Measurements from ENCODE around the gene CDPF1.
A peak's percentile ranks its signal among the peaks of the same experiment; 100 is the strongest.

Gene CDPF1, protein sequence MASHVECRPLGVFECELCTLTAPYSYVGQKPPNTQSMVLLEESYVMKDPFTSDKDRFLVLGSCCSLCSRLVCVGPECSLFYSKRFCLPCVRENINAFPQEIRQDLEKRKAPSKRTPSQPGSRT

GRCh38 chr22:46250035-46250782 is at the start of gene CDPF1:
Gene CDPF1 (minus strand): TSS chr22:46250293. CDS start chr22:46248284, 2,009 bp downstream.
- Mint-ChIP-seq H3K36me3 (ENCODE audit: low read depth) (peaks cover 27% of the 10 kb centered on the region), H3K9me3 (no peaks in the 10 kb centered on the region), H3K27ac (peak within 1 kb of the TSS; percentile 91), H3K27me3 (no peaks in the 10 kb centered on the region), H3K4me1 (ENCODE audit: low read depth) (peaks cover 28% of the 10 kb centered on the region), H3K4me3 (peak within 1 kb of the TSS; percentile 90)
- intact Hi-C loops (cut with micrococcal nuclease): loop anchor here (5.0 kb wide), 1 partner anchor 42 kb away; no protein-coding TSS in a partner anchor

- peaks cover 28% of the 10 kb centered on the region for H3K4me1 Mint-ChIP-seq (ENCODE audit: low read depth)
- peaks cover 4% of the 10 kb centered on the region for H3K36me3 Mint-ChIP-seq (ENCODE audit: low read depth)
- no peak overlapping the region for H3K4me3 Mint-ChIP-seq
These were observed 49.0 kb upstream of the CDPF1 start for GRCh38 chr22:46299101-46299500.

DNA sequence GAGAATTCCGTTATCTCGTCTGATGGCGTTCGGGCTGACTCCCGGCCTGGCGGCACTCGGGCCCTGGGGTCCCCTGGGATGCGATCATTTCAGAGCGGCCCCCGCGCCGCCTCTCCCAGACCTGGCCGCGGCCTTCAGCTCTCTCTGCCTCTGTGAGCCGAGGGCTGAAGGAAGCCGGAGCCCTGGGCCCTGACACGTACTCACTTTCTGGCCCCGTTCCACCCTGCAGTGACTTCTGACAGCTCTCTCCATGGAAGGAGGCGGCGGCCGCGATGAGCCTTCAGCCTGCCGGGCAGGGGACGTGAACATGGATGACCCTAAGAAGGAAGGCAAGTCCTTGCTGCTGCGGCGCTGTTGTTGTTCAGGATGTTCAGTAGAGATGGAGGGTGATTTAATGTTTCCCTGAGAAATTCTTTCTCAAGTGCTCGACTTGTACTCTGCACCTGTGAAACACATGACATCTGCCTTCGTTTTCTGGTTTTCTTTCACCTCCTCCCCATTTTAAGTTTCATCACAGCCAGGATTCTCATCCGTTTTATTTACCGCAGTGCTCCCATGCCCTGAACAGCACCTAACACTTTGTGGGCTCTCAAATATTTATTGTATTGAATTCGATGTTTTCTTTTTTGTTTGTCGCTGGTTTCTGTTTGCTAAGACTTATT is 47.2 kb upstream of the CDPF1 start:
- no peaks in the 10 kb centered on the region for H3K27me3 Mint-ChIP-seq
- peaks cover 16% of the 10 kb centered on the region for H3K36me3 Mint-ChIP-seq (ENCODE audit: low read depth)
- peak overlapping the region; percentile 87 for H3K4me3 Mint-ChIP-seq
- intact Hi-C loops (cut with micrococcal nuclease): loop anchor here (10.0 kb wide), 1 partner anchor 292 kb away; no protein-coding TSS in a partner anchor
- no peaks in the 10 kb centered on the region for H3K9me3 Mint-ChIP-seq
- H3K27ac Mint-ChIP-seq: no peak overlapping the region
- H3K4me1 Mint-ChIP-seq (ENCODE audit: low read depth): peaks cover 46% of the 10 kb centered on the region

More at GRCh38 chr22:46299101-46299500, 49.0 kb upstream of the CDPF1 start:
- intact Hi-C loops (cut with micrococcal nuclease): loop anchor here (10.0 kb wide), 1 partner anchor 294 kb away; no protein-coding TSS in a partner anchor
- Mint-ChIP-seq H3K27ac (no peak overlapping the region), H3K9me3 (no peaks in the 10 kb centered on the region), H3K27me3 (no peaks in the 10 kb centered on the region)

DNA sequence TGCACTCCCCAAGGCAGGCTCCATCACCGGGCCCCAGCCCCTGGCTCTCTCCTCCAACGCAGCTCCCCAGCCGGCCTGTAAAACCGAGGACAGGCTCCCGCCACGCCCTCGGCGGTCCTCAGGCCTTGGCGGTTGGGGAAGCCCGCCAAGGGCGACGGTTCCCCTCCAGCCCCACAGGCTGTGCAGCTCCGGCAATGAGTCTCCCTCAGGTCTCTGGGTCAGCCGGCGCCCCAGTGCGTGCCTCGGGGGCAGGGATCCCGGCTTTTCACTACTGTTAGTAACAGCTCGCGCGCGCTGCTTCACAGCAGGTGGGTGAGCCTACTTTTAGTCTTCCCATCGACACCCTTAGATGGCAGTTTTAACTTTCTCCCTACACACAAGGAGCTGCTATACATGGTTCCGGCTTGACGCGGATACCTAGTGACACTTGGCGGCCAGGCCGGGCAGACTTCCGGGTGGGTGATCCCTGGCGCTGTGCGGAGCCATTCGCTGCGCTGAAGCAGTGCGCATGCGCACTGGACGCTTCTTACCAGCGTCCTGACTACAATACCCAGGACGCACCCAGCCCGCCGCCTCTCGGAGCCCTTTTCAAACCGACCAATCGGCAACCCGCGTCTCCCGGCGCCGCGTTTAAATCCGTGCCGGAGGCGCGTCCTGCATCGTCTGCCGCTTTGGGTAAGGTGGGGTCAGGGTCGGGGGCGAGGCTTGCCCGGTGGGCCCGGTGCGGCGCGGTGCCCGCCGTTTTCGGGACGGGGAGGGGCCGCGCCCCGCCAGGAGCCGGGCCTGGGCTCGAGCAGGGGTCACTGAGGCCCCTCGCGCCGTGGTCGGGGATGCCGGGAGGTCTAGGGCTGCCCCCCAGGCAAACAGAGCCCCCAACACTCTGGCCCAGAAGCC is 46.4 kb upstream of the CDPF1 start, which contains the start of gene GTSE1:
Gene GTSE1, plus strand, starts transcription at position 614 of the 894 bp plus-strand sequence. CDS start 531 bp downstream, outside the sequence.
- intact Hi-C loops (cut with micrococcal nuclease): loop anchor here (1.0 to 10.0 kb wide), 2 partner anchors 39 to 292 kb away; partner anchors contain the start of gene TRMU
- peak within 1 kb of the TSS; percentile 97 for H3K27ac Mint-ChIP-seq
- H3K27me3 Mint-ChIP-seq: no peaks in the 10 kb centered on the region

DNA sequence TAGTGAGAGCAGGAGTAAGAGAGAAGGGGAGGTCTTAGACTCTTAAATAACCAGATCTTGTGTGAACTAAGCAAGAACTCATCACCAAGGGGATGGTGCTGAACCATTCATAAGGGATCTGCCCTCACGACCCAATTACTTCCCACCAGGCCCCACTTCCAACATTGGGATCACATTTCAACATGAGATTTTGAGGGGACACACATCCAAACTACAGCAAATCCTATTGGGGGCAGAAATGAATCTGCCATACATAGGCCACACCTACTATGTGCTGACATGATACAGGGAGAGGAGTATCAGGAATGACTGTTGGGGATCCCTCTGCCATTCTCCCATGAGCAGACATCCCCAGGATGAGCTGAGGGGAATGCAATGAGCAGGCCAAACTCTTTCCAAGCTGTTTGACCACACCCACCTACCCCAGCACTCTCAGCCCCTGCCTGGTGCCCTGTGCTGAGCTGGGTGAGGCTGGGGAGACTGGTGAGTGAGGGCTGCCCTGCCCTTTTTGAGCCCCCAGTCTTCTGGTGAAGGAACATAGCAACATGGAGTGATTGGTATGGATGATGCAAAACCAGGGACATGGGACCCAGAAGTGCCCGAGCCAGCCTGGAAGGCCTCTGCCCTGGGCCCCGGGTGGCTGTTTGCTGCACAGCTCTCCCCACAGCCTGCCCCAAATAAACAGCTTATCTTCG is 45.3 kb upstream of the CDPF1 start:
- Mint-ChIP-seq H3K9me3 (no peaks in the 10 kb centered on the region), H3K27ac (peak overlapping the region; percentile 97), H3K36me3 (ENCODE audit: low read depth) (peaks cover 34% of the 10 kb centered on the region), H3K27me3 (no peaks in the 10 kb centered on the region), H3K4me3 (peak overlapping the region; percentile 87), H3K4me1 (ENCODE audit: low read depth) (peaks cover 48% of the 10 kb centered on the region)
- intact Hi-C loops (cut with micrococcal nuclease): loop anchor here (10.0 kb wide), 1 partner anchor 291 kb away; no protein-coding TSS in a partner anchor

More for the DNA sequence above, 46.4 kb upstream of the CDPF1 start, which contains the start of gene GTSE1:
- Mint-ChIP-seq H3K9me3 (no peaks in the 10 kb centered on the region), H3K4me3 (peak within 1 kb of the TSS; percentile 87), H3K36me3 (ENCODE audit: low read depth) (peaks cover 23% of the 10 kb centered on the region), H3K4me1 (ENCODE audit: low read depth) (peaks cover 48% of the 10 kb centered on the region)

DNA sequence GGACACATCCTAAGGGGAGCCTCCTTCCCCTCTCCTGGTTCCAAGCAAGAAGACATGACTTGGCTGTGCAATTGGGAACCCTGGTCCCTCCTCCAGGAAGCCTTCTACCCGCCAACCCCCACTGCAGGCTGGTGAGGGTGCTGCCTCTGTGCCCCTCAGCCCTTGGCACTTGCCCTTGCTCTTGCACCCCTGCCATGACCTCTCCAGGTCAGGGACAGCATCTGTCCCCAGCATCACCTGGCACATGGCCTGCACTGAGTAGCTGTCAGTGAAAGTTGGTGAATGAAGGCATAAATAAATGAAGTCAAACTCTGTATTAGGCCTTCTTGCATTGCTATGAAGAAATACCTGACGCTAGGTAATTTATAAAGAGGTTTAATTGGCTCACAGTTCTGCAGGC is 44.7 kb upstream of the CDPF1 start:
- no peak overlapping the region for H3K27ac Mint-ChIP-seq
- intact Hi-C loops (cut with micrococcal nuclease): loop anchor here (5.0 to 10.0 kb wide), 2 partner anchors 42 to 290 kb away; partner anchors contain the start of gene CDPF1
- no peaks in the 10 kb centered on the region for H3K9me3 Mint-ChIP-seq
- no peak overlapping the region for H3K4me3 Mint-ChIP-seq
- H3K4me1 Mint-ChIP-seq (ENCODE audit: low read depth): peaks cover 48% of the 10 kb centered on the region
- no peaks in the 10 kb centered on the region for H3K27me3 Mint-ChIP-seq
- H3K36me3 Mint-ChIP-seq (ENCODE audit: low read depth): peaks cover 40% of the 10 kb centered on the region

- Mint-ChIP-seq H3K9me3 (no peaks in the 10 kb centered on the region), H3K4me1 (ENCODE audit: low read depth) (peaks cover 48% of the 10 kb centered on the region), H3K4me3 (peak overlapping the region; percentile 34), H3K27ac (peak overlapping the region; percentile 89), H3K27me3 (no peaks in the 10 kb centered on the region), H3K36me3 (ENCODE audit: low read depth) (peaks cover 51% of the 10 kb centered on the region)
- intact Hi-C loops (cut with micrococcal nuclease): loop anchor here (5.0 to 10.0 kb wide), 2 partner anchors 41 to 289 kb away; partner anchors contain the start of gene CDPF1
These were observed 43.6 kb upstream of the CDPF1 start for GRCh38 chr22:46293577-46294260.

DNA sequence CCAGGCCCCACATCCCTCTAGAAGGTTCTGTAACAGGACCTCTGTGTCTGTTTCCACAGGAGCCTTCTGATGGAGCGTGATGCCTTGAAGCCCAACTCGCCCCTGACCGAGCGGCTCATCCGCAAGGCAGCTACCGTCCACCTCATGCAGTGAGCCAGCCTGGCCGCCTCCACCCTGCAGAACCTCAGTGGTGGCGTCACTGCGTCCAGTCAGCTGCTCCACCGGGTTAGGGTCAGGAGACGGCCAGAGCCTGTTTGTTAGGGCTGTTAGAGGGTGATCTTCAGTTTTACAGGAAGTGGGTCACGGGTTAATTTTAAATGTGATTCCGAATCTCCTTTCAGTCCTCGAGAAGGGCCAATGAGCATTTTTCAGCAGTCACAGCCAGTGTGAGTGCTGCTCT is 42.6 kb upstream of the CDPF1 start:
- Mint-ChIP-seq H3K9me3 (no peaks in the 10 kb centered on the region), H3K27me3 (no peaks in the 10 kb centered on the region), H3K27ac (peak overlapping the region; percentile 89), H3K4me3 (no peak overlapping the region), H3K36me3 (ENCODE audit: low read depth) (peaks cover 58% of the 10 kb centered on the region), H3K4me1 (ENCODE audit: low read depth) (peaks cover 56% of the 10 kb centered on the region)
- intact Hi-C loops (cut with micrococcal nuclease): loop anchor here (5.0 to 10.0 kb wide), 2 partner anchors 40 to 288 kb away; partner anchors contain the start of gene CDPF1

DNA sequence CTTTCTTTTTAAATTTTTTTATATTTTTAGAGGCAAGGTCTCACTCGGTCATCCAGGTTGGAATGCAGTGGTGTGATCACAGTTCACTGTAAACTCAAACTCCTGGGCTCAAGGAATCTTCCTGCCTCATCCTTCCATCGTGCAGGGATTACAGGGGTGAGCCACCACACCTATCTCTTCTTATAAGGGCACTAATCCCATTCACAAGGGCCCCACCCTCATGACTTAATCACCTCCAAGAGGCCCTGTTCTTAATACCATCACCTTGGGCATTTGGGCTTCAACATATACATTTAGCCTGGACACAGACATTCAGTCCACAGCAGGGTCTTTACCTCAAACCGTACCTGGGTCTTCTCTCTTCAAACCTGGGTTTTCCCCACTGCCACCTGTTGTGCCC is 42.1 kb upstream of the CDPF1 start:
- intact Hi-C loops (cut with micrococcal nuclease): loop anchor here (5.0 to 10.0 kb wide), 2 partner anchors 40 to 287 kb away; partner anchors contain the start of gene CDPF1
- H3K4me1 Mint-ChIP-seq (ENCODE audit: low read depth): peaks cover 56% of the 10 kb centered on the region
- peaks cover 64% of the 10 kb centered on the region for H3K36me3 Mint-ChIP-seq (ENCODE audit: low read depth)

DNA sequence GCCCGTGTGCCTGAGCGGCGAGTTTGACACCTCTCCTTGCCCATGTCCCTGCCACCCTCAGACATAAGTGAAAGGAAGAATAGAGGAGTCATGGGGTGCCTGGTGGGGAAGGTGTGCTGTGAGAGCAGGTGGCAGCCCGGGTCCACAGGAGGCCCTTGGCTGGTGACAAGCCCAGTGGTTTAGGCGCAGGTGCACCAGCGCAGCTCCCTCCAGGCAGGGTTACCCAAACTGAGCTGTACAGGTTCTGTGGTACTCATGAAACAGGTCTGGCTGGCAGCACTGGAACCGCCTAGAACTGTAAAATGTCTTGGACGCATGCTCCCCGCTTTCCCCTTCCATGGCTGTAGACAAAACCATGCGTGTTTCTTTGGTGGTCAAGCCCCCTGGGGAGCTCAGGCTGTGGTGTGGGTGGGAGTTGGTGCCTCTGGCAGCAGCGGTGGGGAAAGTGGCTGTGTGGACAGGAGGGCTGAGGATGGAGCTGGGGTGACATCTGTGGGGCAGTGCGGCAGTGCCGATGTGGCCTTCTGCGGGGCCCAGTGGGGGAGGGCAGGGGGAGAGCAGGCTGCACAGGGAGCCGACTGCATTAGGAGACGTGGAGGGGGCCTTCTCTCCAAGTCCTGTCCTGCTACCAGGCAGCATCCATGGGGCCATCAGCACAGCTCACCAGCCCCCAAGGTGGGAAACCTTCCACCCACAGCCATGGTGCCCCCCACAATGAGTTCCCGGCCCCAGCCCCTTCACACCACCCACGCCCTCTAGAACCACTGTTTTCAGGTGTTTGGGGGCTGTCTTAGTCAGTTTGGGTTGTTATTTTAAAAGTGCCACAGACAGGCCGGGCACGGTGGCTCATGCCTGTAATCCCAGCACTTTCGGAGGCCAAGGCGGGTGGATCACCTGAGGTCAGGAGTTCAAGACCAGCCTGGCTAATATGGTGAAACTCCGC is 41.0 kb upstream of the CDPF1 start:
- Mint-ChIP-seq H3K27me3 (no peaks in the 10 kb centered on the region), H3K27ac (peak overlapping the region; percentile 72), H3K9me3 (no peaks in the 10 kb centered on the region), H3K4me1 (ENCODE audit: low read depth) (peaks cover 53% of the 10 kb centered on the region), H3K36me3 (ENCODE audit: low read depth) (peaks cover 71% of the 10 kb centered on the region), H3K4me3 (no peak overlapping the region)
- intact Hi-C loops (cut with micrococcal nuclease): loop anchor here (5.0 to 10.0 kb wide), 2 partner anchors 39 to 286 kb away; partner anchors contain the start of gene CDPF1

More for the DNA sequence above, 42.1 kb upstream of the CDPF1 start:
- Mint-ChIP-seq H3K4me3 (no peak overlapping the region), H3K27me3 (no peaks in the 10 kb centered on the region), H3K9me3 (no peaks in the 10 kb centered on the region), H3K27ac (peak overlapping the region; percentile 89)
